ENCODE results near the gene SPATC1L. TPM values are rescaled to one million over a fixed set of nuclear protein-coding genes. Genes with fewer than 3 reads are reported as not detected.

SPATC1L gene
- total and polyA plus RNA-seq, 2 donors (not counting 3 experiments of a cell fraction or from before 2014, with no cell fraction given): 11.5 to 15.3 TPM

- H3K36me3 ChIP-seq (ENCODE audit: control insufficient read depth in 2 of 2, extremely low read depth in 1 of 2, insufficient read depth in 2 of 2, low read length in 2 of 2): no peaks in the 10 kb centered on the region
- no peak overlapping the region for H3K4me2 ChIP-seq (ENCODE audit: insufficient read depth, low read length)
- dilution Hi-C loops (cut with MboI; ENCODE audit: extremely low pct_ligation_motif_present, low sequenced_read_pairs) (no loop called here), intact Hi-C loops (cut with micrococcal nuclease) (no loop called here)
- H3K9me1 ChIP-seq (replicated peaks; ENCODE audit: control insufficient read depth, extremely low read depth, insufficient read depth, low read length): no peaks in the 10 kb centered on the region
- H3K4me3 ChIP-seq (replicated peaks in 1 of 3; ENCODE audit: insufficient read depth in 1 of 3, low read depth in 1 of 3, low read length in 3 of 3): no peak overlapping the region
- POLR2A ChIA-PET: no interaction called here
- BruUV-seq (replicated peaks): no TSS peak
- no peak overlapping the region for H3K27ac ChIP-seq (ENCODE audit: insufficient read depth, low read depth, low read length)
- no peak overlapping the region for H2AFZ ChIP-seq (ENCODE audit: low read depth, low read length)
- no peak overlapping the region for H3K9ac ChIP-seq (replicated peaks; ENCODE audit: extremely low read depth, insufficient read depth, low read length)
- CTCF ChIA-PET: no interaction called here
- no peaks in the 10 kb centered on the region for H4K20me1 ChIP-seq (replicated peaks; ENCODE audit: control insufficient read depth, extremely low read depth, insufficient read depth, low read length)
- no peaks in the 10 kb centered on the region for H3K9me3 ChIP-seq (replicated peaks; ENCODE audit: control insufficient read depth, insufficient read depth, low read length)
- H3K27me3 ChIP-seq (ENCODE audit: control insufficient read depth in 2 of 2, insufficient read depth in 2 of 2, low read length in 2 of 2): no peaks in the 10 kb centered on the region
- no peaks in the 10 kb centered on the region for H3K4me1 ChIP-seq (ENCODE audit: control insufficient read depth, extremely low read depth, insufficient read depth, low read length)
- H3K79me2 ChIP-seq (ENCODE audit: control insufficient read depth, insufficient read depth, low read length): no peaks in the 10 kb centered on the region
- FAIRE-seq: no peak
- DNase-seq (ENCODE audit: low read depth, low spot score): no peak
- TF ChIP-seq POLR2A (IDR thresholded peaks at IDR 0.05; ENCODE audit: low read depth, low read length): no peak
- TF ChIP-seq CTCF (IDR thresholded peaks at IDR 0.05; ENCODE audit: extremely low read depth in 1 of 2, insufficient read depth in 1 of 2, low read depth in 1 of 2, low read length in 2 of 2): no peak
- no peak for TF ChIP-seq MYC (IDR thresholded peaks at IDR 0.05; ENCODE audit: low read depth, low read length)
- TF ChIP-seq POLR2AphosphoS5 (IDR thresholded peaks at IDR 0.05; ENCODE audit: insufficient read depth, low read depth, low read length): no peak
- no peak for TF ChIP-seq JUN (IDR thresholded peaks at IDR 0.05; ENCODE audit: borderline replicate concordance, insufficient read depth, insufficient read length, low read depth)
- no peak for TF ChIP-seq FOS (IDR thresholded peaks at IDR 0.05; ENCODE audit: borderline replicate concordance, insufficient read depth, low read length)
- no peak for TF ChIP-seq EZH2 (IDR thresholded peaks at IDR 0.05; ENCODE audit: borderline replicate concordance, low read depth, low read length, severe bottlenecking)
- no peak for TF ChIP-seq MAX (IDR thresholded peaks at IDR 0.05; ENCODE audit: insufficient read depth, insufficient read length)
- TF ChIP-seq GATA2 (IDR thresholded peaks at IDR 0.05; ENCODE audit: insufficient read depth, insufficient read length, low read depth, low read length): no peak
Observed at GRCh38 chr21:46156678-46157077, 27.6 kb downstream of the SPATC1L start.
